MM.1S (cell line): ENCODE results near the gene TSPAN6.

Experiments used
- DNase-seq: peaks from one replicate; pipeline ENCODE4 v3.0.0-alpha.2; 2015
- H2AFZ ChIP-seq: fragments of 300-600 bp; sonication (generic); 2 replicates; pipeline ENCODE4 v1.6.0; 2016; ENCODE audit warnings: antibody characterized with exemption, low read length
- H3F3A ChIP-seq: fragments of 300-600 bp; sonication (generic); 2 replicates; pipeline ENCODE4 v1.6.1; 2016; ENCODE audit warnings: mild to moderate bottlenecking, antibody characterized with exemption, low read length, moderate library complexity, mixed read lengths; ENCODE audit not compliant: insufficient read depth
- H3K27ac ChIP-seq: fragments of 300-600 bp; sonication (generic); 2 replicates; pipeline ENCODE4 v1.5.1; 2016; ENCODE audit warnings: mild to moderate bottlenecking, low read length
- H3K27me3 ChIP-seq: fragments of 300-600 bp; sonication (generic); replicated peaks from 2 replicates; pipeline ENCODE4 v1.6.0; 2016; ENCODE audit warnings: low read length; ENCODE audit not compliant: insufficient read depth
- H3K36me3 ChIP-seq: fragments of 300-600 bp; sonication (generic); replicated peaks from 2 replicates; pipeline ENCODE4 v1.6.1; 2016; ENCODE audit warnings: mild to moderate bottlenecking, low read length, mixed read lengths; ENCODE audit not compliant: insufficient read depth
- H3K4me1 ChIP-seq: fragments of 300-600 bp; sonication (generic); 2 replicates; pipeline ENCODE4 v1.6.1; 2016; ENCODE audit warnings: low read length, mixed read lengths
- H3K4me2 ChIP-seq: fragments of 300-600 bp; sonication (generic); 2 replicates; pipeline ENCODE4 v1.6.0; 2016; ENCODE audit warnings: low read depth, low read length
- H3K4me3 ChIP-seq: fragments of 300-600 bp; sonication (generic); 2 replicates; pipeline ENCODE4 v1.5.1; 2016; ENCODE audit warnings: low read length, mixed read lengths
- H3K79me2 ChIP-seq: fragments of 300-600 bp; sonication (generic); 2 replicates; pipeline ENCODE4 v1.6.1; 2016; ENCODE audit warnings: mixed run types, low read length, mixed read lengths
- H3K9ac ChIP-seq: fragments of 300-600 bp; sonication (generic); 2 replicates; pipeline ENCODE4 v1.6.1; 2016; ENCODE audit warnings: low read length, mixed read lengths
- H3K9me2 ChIP-seq: fragments of 300-600 bp; sonication (generic); replicated peaks from 2 replicates; pipeline ENCODE4 v1.6.1; 2016; ENCODE audit warnings: mild to moderate bottlenecking, low read length, mixed read lengths; ENCODE audit not compliant: insufficient read depth
- H3K9me3 ChIP-seq: fragments of 300-600 bp; sonication (generic); replicated peaks from 2 replicates; pipeline ENCODE4 v1.6.1; 2016; ENCODE audit warnings: mild to moderate bottlenecking, low read length, mixed read lengths; ENCODE audit not compliant: insufficient read depth
- H4K20me1 ChIP-seq: fragments of 300-600 bp; sonication (generic); 2 replicates; pipeline ENCODE4 v1.6.1; 2016; ENCODE audit warnings: mild to moderate bottlenecking, low read length, moderate library complexity, mixed read lengths; ENCODE audit not compliant: insufficient read depth
- CTCF ChIP-seq: fragments of 300-600 bp; sonication (generic); IDR thresholded peaks from 2 replicates; pipeline ENCODE4 v1.5.1; 2016; ENCODE audit warnings: antibody characterized with exemption, low read length, mixed read lengths
- EZH2 ChIP-seq: fragments of 300-600 bp; sonication (generic); optimal IDR thresholded peaks from 2 replicates; pipeline ENCODE3; 2017; ENCODE audit warnings: low read depth, mild to moderate bottlenecking, antibody characterized with exemption, low read length, mixed read lengths
- EZH2phosphoT487 ChIP-seq: fragments of 300-600 bp; sonication (generic); IDR thresholded peaks from 2 replicates; pipeline ENCODE4 v1.6.1; 2018; ENCODE audit warnings: antibody characterized with exemption, low read length

TSPAN6 gene

GRCh38 chrX:100663642-100664041 is 27.0 kb upstream of the TSPAN6 start:
- Histone ChIP-seq H3K79me2 (no peaks in the 10 kb centered on the region), H3F3A (no peaks in the 10 kb centered on the region), H3K4me3 (no peak overlapping the region), H3K27me3 (0 out of 2 replicates have a peak, but pooled peaks cover 6% of the 10 kb centered on the region), H3K4me1 (no peaks in the 10 kb centered on the region), H3K9me2 (no peaks in the 10 kb centered on the region), H3K27ac (no peak overlapping the region), H4K20me1 (no peaks in the 10 kb centered on the region), H3K9me3 (no peaks in the 10 kb centered on the region), H2AFZ (no peak overlapping the region), H3K36me3 (no peaks in the 10 kb centered on the region), H3K9ac (no peak overlapping the region), H3K4me2 (no peak overlapping the region)
- no peak for DNase-seq
- TF ChIP-seq EZH2phosphoT487 (no peak), EZH2 (no peak), CTCF (no peak)

- DNase-seq: no peak
- no peaks in the 10 kb centered on the region for H3K4me1 ChIP-seq
- no peak overlapping the region for H3K27ac ChIP-seq
Measured at GRCh38 chrX:100662796-100663195, 26.2 kb upstream of the TSPAN6 start.

GRCh38 chrX:100662170-100662569 is 25.6 kb upstream of the TSPAN6 start:
- Histone ChIP-seq H3K9ac (no peak overlapping the region), H3K9me3 (no peaks in the 10 kb centered on the region), H3K4me1 (no peaks in the 10 kb centered on the region), H3K9me2 (no peaks in the 10 kb centered on the region), H3K79me2 (no peaks in the 10 kb centered on the region), H3F3A (no peaks in the 10 kb centered on the region), H3K4me2 (no peak overlapping the region), H3K27me3 (0 out of 2 replicates have a peak, but pooled peaks cover 6% of the 10 kb centered on the region), H3K27ac (no peak overlapping the region), H4K20me1 (no peaks in the 10 kb centered on the region), H3K36me3 (no peaks in the 10 kb centered on the region), H3K4me3 (no peak overlapping the region), H2AFZ (no peak overlapping the region)
- no peak for TF ChIP-seq EZH2phosphoT487
- no peak for TF ChIP-seq EZH2
- no peak for TF ChIP-seq CTCF
- DNase-seq: no peak

More at GRCh38 chrX:100662796-100663195, 26.2 kb upstream of the TSPAN6 start:
- TF ChIP-seq EZH2 (no peak), EZH2phosphoT487 (no peak), CTCF (no peak)
- Histone ChIP-seq H3F3A (no peaks in the 10 kb centered on the region), H3K9ac (no peak overlapping the region), H3K36me3 (no peaks in the 10 kb centered on the region), H4K20me1 (no peaks in the 10 kb centered on the region), H2AFZ (no peak overlapping the region), H3K27me3 (0 out of 2 replicates have a peak, but pooled peaks cover 6% of the 10 kb centered on the region), H3K9me3 (no peaks in the 10 kb centered on the region), H3K4me2 (no peak overlapping the region), H3K79me2 (no peaks in the 10 kb centered on the region), H3K9me2 (no peaks in the 10 kb centered on the region), H3K4me3 (no peak overlapping the region)
